Fibroblast of lung (primary cell): Measurements from ENCODE around the gene GOLPH3.

Experiments
- EZH2 ChIP-seq: IDR thresholded peaks from 2 replicates; pipeline ENCODE4 v1.5.1; 2012; ENCODE audit warnings: low read length, control low read depth, mild to moderate bottlenecking; ENCODE audit errors: missing control alignments
- TF ChIP-seq, protein P1 (sequence below), 2 donors: IDR thresholded peaks in 1 of 2; conservative IDR thresholded peaks in 1 of 2; 1 replicate in 1 of 2; 2 replicates in 1 of 2; pipeline ENCODE4 v1.5.1; 2011 to 2012; ENCODE audit warnings: low read length in 2 of 2, control low read depth in 1 of 2, inconsistent platforms in 1 of 2, low read depth in 1 of 2, mild to moderate bottlenecking in 1 of 2

DNA sequence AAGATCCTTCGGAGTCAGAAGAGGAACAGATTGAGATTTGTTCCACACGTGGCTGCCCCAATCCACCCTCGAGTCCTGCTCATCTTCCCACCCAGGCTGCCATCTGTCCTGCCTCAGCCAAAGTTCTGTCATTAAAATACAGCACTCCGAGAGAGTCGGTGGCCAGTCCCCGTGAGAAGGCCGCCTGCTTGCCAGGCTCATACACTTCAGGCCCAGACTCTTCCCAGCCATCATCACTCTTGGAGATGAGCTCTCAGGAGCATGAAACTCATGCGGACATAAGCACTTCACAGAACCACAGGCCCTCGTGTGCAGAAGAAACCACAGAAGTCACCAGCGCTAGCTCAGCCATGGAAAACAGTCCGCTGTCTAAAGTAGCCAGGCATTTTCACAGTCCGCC is 85.9 kb downstream of the GOLPH3 start:
- TF ChIP-seq, protein P1, sequence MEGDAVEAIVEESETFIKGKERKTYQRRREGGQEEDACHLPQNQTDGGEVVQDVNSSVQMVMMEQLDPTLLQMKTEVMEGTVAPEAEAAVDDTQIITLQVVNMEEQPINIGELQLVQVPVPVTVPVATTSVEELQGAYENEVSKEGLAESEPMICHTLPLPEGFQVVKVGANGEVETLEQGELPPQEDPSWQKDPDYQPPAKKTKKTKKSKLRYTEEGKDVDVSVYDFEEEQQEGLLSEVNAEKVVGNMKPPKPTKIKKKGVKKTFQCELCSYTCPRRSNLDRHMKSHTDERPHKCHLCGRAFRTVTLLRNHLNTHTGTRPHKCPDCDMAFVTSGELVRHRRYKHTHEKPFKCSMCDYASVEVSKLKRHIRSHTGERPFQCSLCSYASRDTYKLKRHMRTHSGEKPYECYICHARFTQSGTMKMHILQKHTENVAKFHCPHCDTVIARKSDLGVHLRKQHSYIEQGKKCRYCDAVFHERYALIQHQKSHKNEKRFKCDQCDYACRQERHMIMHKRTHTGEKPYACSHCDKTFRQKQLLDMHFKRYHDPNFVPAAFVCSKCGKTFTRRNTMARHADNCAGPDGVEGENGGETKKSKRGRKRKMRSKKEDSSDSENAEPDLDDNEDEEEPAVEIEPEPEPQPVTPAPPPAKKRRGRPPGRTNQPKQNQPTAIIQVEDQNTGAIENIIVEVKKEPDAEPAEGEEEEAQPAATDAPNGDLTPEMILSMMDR (conservative IDR thresholded peaks at IDR 0.05 in 1 of 2, IDR thresholded peaks at IDR 0.05 in 1 of 2; ENCODE audit: low read depth in 1 of 2, low read length in 2 of 2): no peak
- TF ChIP-seq EZH2: no peak
